Stimulated activated CD8-positive, alpha-beta memory T cell treated with anti-CD3 and anti-CD28 coated beads, Interleukin-4, amount 100 ng/mL, for 4 hours (primary cell): ENCODE results near the gene SLMAP.

Experiments
- DNase-seq, 2 donors: peaks; one replicate each; pipeline ENCODE4 v3.0.0-alpha.2; 2020; ENCODE audit warnings: low read depth in 2 of 2, low spot score in 1 of 2

The SLMAP gene

DNA sequence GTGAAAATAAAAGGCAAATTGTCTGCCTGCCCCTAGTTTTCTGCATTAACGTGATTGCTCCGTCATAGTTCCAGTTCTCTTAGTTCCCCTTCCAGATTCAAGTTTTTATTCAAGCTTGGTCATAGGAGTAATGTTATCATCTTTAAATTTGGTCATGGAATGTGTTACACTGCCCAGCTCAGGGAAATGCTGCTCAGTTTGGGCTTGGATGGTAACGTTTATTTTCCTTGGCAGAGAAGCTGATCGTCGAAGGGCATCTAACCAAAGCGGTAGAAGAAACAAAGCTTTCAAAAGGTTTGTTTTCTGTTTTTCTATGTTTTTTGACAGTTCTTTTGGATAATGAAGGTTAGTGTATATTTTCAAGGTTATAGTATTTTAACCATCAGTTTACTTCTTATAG is 133.7 kb downstream of the SLMAP start:
- no peak for DNase-seq

DNA sequence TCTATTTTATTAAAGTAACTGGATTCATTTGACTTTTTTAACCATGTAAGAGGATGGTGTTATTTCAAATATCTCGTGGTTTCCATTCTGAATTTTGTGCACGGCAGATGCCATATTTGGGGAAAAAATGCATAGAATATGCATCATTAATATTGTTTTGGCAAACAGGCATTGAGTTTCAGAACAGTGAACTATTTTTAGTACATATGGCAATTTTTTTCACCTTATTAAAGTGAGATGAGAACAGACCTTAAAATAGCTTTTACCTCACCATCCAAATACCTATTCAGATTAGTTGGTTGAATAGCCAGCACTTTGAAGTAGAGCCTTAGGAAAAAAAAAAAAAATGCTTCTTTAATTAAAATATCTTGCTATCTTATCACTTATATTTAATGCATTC is 134.8 kb downstream of the SLMAP start:
- DNase-seq = no peak

DNA sequence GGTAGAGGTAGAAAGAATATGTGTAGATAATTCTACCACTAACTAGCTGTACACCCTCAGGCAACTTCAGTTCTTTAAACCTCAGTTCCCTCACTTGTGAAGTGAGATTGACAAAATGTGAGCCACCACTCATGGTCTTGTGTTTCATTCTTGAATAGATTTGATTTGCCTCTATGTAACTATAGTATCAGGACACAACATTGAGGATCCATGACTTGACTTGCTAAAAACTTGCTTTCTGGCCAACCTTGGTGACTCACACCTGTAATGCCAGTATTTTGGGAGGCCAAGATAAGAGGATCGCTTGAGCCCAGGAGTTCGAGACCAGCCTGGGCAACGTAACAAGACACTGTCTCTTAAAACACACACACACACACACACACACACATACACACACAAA is 136.3 kb downstream of the SLMAP start:
- DNase-seq = no peak

DNA sequence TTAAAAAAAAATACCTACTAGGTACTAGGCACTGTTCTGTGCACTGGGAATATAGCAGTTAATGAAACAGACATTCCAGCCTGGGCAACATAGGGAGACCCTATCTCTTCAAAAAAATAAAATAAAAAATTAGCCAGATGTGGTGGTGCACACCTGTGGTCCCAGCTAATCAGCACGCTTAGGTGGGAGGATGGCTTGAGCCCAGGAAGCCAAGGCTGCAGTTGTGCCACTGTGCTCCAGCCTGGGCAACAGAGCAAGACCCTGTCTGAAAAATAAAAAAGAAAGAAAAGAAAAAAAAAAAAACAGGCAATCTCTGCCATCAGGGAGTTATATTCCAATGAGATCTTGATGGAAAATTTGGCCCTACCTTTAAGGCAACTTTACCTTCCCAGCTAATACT is 137.0 kb downstream of the SLMAP start:
- DNase-seq = no peak

DNA sequence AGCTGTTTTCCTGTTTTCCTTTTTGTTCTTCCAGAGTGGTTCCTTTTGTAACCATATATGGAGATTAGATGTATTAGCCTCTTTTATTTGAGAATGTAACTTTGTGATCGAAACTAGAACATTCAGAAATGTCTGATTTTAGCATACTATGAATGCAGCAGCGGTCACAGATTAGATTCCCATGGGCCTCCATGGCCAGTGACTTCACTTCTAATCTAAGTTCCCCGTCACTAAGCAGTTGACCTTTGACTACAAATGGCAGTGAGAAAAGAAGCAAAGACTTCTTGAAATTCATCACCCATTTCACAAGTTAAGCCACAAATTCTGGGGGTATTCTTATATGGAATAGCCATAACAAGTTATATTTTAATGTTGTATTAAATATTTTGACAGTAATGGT is 137.6 kb downstream of the SLMAP start:
- DNase-seq = no peak

DNA sequence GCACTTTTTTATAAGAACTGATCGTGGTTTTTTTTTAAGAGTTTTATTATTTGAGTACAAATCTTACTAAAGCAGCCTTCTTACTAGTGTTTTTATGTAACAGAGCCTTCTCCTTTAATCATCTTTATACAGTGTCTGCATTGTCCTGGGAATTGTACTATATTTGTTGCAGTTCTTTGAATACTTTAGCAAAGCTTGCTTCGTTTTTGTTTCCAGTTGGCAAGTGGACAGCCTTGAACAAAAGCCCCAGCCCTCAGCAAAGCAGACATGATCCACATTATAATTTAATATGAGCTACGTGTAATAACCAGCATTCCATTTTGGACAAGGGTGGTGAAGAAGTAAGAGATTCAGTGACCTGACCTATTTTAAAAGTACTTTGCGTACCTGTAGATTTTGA is 139.9 kb downstream of the SLMAP start:
- no peak for DNase-seq

DNA sequence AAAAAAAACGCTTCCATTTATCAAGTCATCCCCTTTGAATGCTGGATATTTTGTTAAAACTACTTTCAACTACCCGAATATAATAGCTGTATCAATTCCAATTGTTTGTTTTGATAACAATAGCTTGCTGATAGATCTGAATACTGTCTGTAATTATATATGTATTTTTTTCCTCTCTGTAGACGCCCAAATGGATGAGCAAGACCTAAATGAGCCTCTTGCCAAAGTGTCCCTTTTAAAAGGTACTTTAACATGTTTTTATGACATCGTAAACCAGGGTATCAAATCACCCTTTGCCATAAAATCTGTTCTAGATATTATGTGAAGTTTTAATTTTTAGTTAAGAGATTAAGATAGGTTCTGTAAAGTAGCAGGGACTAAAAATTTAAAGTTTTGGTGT is 140.6 kb downstream of the SLMAP start:
- no peak for DNase-seq

DNA sequence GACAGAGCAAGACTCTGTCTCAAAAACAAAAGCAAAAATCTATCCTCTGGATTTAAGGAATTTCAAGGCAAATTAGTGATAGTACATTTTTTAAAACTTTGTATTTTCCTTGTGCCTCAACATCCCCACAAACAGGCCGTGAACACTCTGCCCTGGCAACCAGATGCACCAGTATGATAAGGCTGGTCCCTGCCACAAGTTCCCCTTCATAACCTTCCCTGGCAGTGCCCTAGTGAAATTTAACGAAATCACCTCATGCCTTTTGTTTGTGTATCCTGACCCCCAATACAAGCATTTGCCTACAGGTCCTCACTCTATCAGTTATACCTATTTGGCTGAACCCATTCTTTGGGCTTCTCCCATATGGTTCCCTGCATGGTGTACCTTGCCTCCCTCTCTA is 144.7 kb downstream of the SLMAP start:
- no peak for DNase-seq

DNA sequence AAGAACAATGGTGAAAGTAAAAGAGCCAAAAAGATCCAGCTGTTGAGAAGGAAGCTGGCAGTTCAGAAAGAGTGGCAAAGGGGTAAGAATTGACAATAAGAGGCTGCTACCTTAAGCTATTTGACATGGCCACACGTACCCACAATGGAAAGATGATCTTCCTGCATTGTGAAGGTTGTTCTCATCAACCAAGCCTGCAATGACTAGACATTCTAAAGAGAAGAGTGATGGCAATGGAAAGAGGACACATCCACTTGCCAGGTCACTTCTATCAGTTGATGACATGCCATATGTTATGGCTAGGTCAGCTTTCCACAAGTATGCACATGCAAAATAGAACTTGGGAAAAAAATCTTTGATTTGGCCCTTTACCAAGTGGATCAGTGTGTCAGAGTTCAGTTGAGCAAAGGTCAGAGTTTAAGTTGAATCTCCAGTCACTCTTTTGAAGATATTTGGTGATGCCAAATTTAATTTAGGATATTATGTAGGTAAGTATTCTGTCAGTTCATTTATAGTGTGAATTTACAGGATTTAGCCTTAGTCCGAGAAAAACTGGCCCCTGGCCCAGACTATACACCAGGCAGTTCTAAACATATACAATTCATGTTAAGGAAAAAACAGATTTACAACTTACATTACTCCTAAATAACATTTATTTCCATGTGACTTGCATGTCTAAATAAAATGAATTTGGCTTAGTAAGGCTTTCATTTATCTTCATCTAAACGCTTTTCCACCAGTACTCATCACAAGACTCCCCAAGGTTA is 147.2 kb downstream of the SLMAP start:
- no peak for DNase-seq

DNA sequence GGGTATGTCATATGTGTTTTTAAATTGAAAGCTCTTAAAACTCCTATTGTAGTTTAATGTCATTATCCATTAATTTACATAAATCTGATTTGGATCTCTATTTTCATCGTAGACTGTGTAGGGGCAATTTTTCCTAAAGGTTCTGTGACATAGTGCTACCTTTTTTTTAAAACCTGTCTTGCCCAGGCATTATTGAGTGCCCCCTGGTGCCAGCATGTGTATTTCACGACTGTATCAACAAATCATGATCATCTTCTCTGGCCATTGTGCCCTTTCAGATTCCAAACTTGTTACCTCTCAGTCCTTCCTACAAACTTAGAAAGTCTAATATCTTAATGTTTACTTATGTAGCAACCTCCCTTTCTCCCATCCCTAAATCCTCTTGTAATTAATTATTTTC is 154.9 kb downstream of the SLMAP start:
- DNase-seq = no peak

DNA sequence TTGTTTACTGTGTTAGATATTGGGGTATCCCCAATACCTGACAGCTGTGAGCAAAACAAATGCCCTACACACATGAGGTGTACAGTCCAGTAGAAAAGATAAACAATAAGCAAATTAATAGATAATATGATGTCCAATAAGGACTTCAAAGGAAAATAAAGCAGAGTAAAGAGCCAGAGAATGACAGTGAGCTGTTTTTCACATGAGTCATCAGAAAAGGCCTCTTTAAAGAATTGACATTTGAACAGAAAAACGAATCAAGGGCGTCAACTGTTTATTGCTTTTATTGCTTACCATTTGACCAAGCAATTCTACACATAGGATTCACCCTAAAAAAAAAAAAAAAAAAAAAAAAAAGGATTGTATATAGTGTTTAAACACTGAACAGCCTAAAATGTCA is 155.5 kb downstream of the SLMAP start:
- DNase-seq = no peak

DNA sequence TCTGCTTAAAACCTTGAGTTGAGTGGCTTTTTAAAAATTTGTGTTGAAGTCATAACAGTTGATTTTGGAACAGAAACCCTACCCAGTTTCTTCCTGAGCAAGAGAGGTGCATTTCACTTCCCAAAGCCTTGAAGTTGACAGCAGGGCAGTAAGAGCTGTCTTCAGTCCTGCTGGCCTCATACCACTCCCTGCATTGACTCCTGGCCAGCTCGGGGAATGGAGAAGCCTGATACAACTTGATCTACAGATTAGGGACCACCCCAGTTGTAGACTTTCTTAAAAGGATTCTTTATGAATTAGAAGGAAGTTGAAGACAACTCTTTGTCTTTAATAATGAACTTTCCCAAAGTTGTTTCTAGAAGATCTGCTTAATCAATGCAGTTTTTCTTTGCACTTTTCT is 161.5 kb downstream of the SLMAP start:
- no peak for DNase-seq

DNA sequence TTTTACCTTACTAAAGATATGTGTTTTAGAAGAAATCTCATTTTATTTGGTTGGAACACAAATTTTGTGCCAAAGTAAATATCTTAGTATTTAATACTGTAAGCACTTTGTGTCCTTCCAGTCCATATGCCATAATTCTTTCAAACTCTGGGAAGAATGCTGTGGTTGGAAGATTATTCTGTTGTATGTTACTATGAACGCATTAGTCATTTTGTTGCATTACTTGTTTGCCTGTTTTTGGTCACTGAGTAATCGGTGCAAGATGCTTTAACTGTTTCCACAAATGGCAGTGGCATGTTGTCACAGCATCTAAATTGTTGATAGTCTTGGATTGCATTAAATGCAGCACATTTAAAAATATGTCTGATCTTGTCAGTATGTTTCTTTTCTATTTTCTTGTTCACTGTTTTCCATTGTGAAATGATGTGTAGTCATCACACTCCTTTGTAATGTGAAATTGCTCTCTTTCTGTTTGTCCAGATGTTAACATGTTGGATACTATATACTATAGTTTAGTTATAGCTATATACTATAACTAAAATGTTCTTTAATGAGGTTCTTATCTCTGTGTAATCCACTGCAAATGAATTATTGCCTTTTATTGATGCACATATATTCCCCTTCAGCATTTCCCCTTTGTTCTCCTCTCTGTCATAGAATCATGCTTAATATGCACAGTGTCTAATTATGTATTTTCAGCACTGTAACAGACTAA is 162.2 kb downstream of the SLMAP start:
- no peak for DNase-seq

DNA sequence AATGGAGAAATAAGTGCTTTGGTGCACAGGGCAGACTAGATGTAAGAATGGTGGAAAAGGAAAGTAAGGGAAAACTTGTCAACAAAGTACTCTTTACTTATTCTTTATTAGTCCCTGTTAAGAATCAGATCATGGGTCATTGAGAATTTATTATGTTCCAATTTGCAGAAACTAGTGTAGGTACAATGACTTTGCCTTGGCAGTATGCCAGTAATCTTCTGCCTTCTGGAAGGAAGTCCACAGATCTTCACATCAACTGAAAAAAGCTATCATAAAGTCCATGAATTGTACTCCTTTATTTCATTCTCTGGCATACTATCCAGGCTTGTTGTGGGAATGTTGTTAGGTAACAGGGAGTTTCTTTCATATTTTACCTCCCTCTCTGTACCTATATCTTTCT is 163.9 kb downstream of the SLMAP start:
- no peak for DNase-seq

DNA sequence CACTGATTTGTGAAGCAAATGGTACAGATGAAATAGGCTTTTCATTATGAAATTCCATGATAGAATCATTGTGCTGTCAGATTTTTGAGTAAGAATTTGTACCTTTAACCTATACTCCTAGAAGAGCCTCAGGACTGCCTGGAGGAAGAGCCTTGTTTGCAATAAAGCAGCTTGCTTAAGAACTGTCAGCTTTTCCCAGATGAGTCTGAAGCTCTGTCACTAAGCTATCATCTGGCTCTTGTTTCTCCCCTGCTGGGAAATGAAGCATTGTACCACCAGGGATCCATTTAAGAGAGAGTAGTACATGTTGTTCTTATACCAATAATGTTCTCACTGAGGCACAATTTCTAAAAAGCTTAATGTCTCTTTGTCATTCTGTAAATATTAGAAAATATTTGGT is 167.0 kb downstream of the SLMAP start:
- no peak for DNase-seq

DNA sequence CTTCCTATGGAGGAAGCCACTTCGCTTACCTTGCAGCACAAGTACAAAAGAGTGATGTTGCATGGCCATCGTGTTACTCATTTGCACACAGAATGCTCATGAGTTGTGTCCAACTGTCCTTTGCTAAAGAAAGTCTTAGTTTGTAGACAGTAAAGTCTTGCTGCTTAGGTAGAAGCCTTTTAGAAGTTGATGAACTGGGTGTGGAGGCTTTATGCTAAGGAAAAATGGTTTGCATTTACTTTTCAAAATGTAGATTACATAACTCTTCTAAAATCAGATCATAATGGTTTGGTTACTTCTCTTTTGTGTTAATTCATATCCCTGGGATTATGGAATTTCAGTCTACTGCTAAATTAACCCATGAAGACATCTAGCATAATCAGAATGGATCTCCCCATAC is 167.6 kb downstream of the SLMAP start:
- no peak for DNase-seq

DNA sequence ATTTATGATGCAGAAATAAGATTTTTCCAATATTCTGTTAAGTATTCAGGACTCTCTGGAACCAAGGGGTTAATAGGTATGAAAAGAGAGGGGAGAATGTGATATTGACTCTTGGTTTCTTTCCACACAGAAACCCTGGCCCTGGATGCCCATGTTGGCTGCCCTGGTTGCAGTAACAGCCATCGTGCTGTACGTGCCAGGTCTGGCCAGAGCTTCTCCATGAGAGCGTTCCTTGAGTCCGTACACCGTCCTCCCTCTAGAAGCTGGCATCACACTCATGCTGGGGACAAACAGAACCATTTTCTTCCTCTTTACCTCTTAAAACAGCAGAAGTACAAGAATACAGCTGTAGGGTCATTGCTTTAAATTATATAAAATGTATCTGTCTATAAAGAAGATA is 171.1 kb downstream of the SLMAP start:
- DNase-seq = no peak

DNA sequence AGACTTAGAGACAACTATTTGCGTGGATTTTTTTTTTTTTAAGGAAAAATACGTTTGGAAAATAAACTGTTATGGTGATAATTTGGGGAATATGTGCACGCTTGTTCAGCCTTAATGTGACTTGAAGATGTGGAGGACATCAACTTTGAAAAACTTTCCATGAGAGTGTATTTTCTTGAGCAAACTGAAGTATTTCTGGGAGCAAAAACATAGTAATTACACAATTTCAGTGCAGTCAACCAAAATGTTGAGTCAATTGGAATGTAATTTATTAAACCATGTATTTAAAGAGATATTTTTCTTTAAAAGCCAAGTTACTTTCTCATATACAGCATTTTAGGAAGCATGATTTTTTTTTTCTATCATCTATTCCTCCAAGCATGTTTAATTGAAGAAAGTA is 171.8 kb downstream of the SLMAP start:
- DNase-seq = no peak

DNA sequence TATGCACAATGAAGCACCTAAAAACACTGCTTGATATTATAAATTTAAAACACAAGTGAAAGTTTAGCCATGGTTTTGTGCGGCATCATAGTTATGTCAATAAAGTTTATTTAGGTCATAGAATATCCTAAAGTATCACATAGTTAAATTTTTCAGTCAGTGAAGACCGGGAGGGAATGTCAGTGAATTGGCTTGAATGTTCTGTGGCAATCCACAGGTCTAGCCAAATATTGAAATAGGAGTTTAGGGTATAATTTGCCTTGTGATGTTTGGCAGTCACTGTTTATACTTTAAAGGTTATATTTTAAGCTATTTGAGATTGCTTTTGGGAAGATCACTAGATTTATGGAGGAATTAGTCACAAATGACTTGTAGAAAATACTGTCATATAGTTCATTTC is 172.4 kb downstream of the SLMAP start:
- DNase-seq = no peak

DNA sequence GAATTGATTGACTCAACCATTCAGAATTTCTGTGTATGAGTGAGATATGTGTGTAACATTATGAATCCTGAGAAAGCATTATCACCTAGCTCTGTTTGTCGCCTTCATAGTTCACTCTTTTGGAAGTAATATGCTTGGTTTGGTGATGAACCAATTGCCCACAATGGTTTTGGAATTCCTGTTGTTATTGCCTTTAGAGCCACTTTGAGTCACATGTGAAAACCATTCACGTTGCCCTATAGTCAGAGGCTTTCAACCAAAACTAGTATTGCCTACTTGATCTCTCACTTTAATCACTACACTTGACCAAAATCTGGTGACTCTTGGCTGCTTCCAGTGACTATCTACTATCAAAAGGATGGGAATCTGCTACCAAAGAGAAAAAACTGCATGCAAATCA is 173.9 kb downstream of the SLMAP start:
- no peak for DNase-seq

DNA sequence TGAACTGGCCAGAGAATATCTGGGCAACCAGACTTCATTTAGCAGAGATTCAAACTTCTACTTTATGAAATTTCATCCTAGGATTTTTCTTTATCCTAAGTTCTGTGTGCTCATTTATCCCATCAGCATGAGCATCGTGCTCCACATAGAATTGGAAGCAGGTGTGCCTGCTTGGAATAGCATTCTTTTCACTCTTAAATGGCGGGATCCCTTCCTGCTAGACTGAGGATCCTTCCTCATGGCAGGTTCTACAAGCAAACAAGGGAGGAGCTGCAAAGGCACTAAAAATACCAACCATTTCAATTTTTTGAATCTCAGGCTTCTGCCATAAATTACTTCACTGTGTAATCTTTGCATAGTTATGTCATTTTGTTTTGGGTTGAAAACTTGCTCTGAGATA is 177.5 kb downstream of the SLMAP start:
- DNase-seq = no peak

DNA sequence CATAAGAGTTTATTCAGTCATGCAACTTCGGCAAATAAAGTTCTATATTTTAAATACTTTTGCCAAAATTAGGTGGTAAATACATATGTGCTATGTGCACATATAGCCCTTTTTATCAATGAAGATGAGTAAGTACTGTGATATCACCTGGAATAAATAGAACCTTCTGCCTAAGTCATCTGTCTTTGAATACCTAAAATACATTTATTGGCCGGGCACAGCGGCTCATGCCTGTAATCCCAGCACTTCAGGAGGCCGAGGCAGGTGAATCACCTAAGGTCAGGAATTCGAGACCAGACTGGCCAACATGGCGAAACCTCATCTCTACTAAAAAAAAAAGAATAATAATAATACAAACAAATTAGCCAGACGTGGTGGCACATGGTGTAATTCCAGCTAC is 178.3 kb downstream of the SLMAP start:
- no peak for DNase-seq

DNA sequence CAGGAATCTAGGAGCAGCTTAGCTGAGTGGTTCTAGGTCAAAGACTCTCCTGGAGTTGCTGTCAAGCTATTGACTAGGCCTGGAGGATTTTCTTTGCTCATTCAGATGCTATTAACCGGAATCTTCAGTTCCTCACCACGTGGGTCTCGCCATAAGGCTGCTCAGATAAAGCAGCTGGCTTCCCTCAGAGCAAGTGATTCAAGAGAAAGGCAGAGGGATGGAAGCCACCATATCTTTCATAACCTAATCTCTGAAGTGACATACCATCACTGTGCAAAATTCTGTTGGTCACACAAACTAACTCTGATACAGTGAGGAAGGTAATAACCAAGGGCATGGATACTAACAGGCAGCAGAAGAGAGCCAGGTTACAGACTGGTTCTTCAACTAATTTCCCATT is 179.4 kb downstream of the SLMAP start:
- DNase-seq = no peak
